Astrocyte (in vitro differentiated cells and primary cell): ENCODE measurements around the gene UBE2J2. TPM values are rescaled to one million over a fixed set of nuclear protein-coding genes. Genes with fewer than 3 reads are reported as not detected.

Experiments
- DNase-seq: peaks from one replicate; pipeline ENCODE4 v3.0.0-alpha.2; 2010; ENCODE audit warnings: low read depth
- FAIRE-seq: peaks from 2 replicates; lab custom pipeline; 2011; peaks lifted over from hg19 to GRCh38; lab: Jason Lieb, UNC
- H2AFZ ChIP-seq: 2 replicates; pipeline ENCODE4 v1.6.0; 2012; ENCODE audit warnings: low read depth, low read length, inconsistent platforms
- H3K27ac ChIP-seq: 2 replicates; pipeline ENCODE4 v1.5.1; 2011; ENCODE audit warnings: low read depth, low read length, inconsistent platforms
- H3K27me3 ChIP-seq: 2 replicates; pipeline ENCODE4 v1.6.0; 2011; ENCODE audit warnings: low read length, inconsistent platforms; ENCODE audit not compliant: insufficient read depth
- H3K36me3 ChIP-seq: 2 replicates; pipeline ENCODE4 v1.5.1; 2011; ENCODE audit warnings: low read length, inconsistent platforms; ENCODE audit not compliant: insufficient read depth
- H3K4me1 ChIP-seq: 2 replicates; pipeline ENCODE4 v1.5.1; 2011; ENCODE audit warnings: low read length, inconsistent platforms; ENCODE audit not compliant: insufficient read depth
- H3K4me2 ChIP-seq: 2 replicates; pipeline ENCODE4 v1.6.0; 2012; ENCODE audit warnings: low read length, inconsistent platforms
- H3K4me3 ChIP-seq: 2 replicates; pipeline ENCODE4 v1.5.1; 2011; ENCODE audit warnings: low read depth, mild to moderate bottlenecking, low read length, inconsistent platforms; ENCODE audit not compliant: insufficient read depth
- H3K79me2 ChIP-seq: 2 replicates; pipeline ENCODE4 v1.6.0; 2012; ENCODE audit warnings: mild to moderate bottlenecking, low read length, inconsistent platforms; ENCODE audit not compliant: insufficient read depth
- H3K9ac ChIP-seq: 2 replicates; pipeline ENCODE4 v1.6.0; 2012; ENCODE audit warnings: mild to moderate bottlenecking, low read length, inconsistent platforms
- H3K9me3 ChIP-seq: 2 replicates; pipeline ENCODE4 v1.5.1; 2012; ENCODE audit warnings: low read depth, mild to moderate bottlenecking, low read length, inconsistent platforms; ENCODE audit not compliant: insufficient read depth
- H4K20me1 ChIP-seq: 2 replicates; pipeline ENCODE4 v1.6.0; 2012; ENCODE audit warnings: low read length, inconsistent platforms; ENCODE audit not compliant: insufficient read depth
- H3K27ac Mint-ChIP-seq: one replicate; pipeline ENCODE4 v1.8.0; 2021; ENCODE audit warnings: mild to moderate bottlenecking, mixed read lengths; ENCODE audit not compliant: unreplicated experiment
- H3K27me3 Mint-ChIP-seq: one replicate; pipeline ENCODE4 v1.8.0; 2021; ENCODE audit warnings: low read depth, mixed read lengths; ENCODE audit not compliant: unreplicated experiment
- H3K36me3 Mint-ChIP-seq: one replicate; pipeline ENCODE4 v1.8.0; 2021; ENCODE audit warnings: low read depth, mixed read lengths; ENCODE audit not compliant: unreplicated experiment
- H3K4me1 Mint-ChIP-seq: one replicate; pipeline ENCODE4 v1.8.0; 2021; ENCODE audit warnings: low read depth, mixed read lengths; ENCODE audit not compliant: unreplicated experiment
- H3K4me3 Mint-ChIP-seq: one replicate; pipeline ENCODE4 v1.8.0; 2021; ENCODE audit warnings: mild to moderate bottlenecking, moderate library complexity, mixed read lengths; ENCODE audit not compliant: unreplicated experiment
- H3K9me3 Mint-ChIP-seq: one replicate; pipeline ENCODE4 v1.8.0; 2021; ENCODE audit warnings: mild to moderate bottlenecking, mixed read lengths; ENCODE audit not compliant: unreplicated experiment
- CTCF ChIP-seq: IDR thresholded peaks from 2 replicates; pipeline ENCODE4 v1.5.1; 2011; ENCODE audit warnings: low read depth, mild to moderate bottlenecking, inconsistent platforms, low read length, moderate library complexity; ENCODE audit not compliant: insufficient read depth
- EZH2 ChIP-seq: IDR thresholded peaks from 2 replicates; pipeline ENCODE4 v1.6.1; 2012; ENCODE audit warnings: mild to moderate bottlenecking, low read length, inconsistent platforms; ENCODE audit not compliant: insufficient read depth
- total RNA-seq: library from RNA; stranded (reverse); gene quantifications from 2 replicates; pipeline ENCODE4 v1.2.1, GENCODE V29; 2021

The UBE2J2 gene
- total RNA-seq, 1 donor from 2014 or later: 67.4 TPM

- H3K27me3 Mint-ChIP-seq: no peaks in the 10 kb centered on the region
- Histone ChIP-seq H3K9me3 (peaks cover 9% of the 10 kb centered on the region), H3K9ac (peak within 1 kb of the TSS; percentile 95), H3K4me2 (peak within 1 kb of the TSS; percentile 96), H3K79me2 (peaks cover 76% of the 10 kb centered on the region), H3K4me1 (peaks cover 14% of the 10 kb centered on the region), H3K36me3 (no peaks in the 10 kb centered on the region), H3K27ac (peak within 1 kb of the TSS; percentile 88), H2AFZ (peak within 1 kb of the TSS; percentile 63), H3K27me3 (no peaks in the 10 kb centered on the region), H4K20me1 (peaks cover 52% of the 10 kb centered on the region), H3K4me3 (peak within 1 kb of the TSS; percentile 84)
- TF ChIP-seq EZH2 (no peak), CTCF (no peak)
- no peak for FAIRE-seq
- peak; percentile 88 for DNase-seq
- H3K36me3 Mint-ChIP-seq: peaks cover 8% of the 10 kb centered on the region
- H3K9me3 Mint-ChIP-seq: peaks cover 2% of the 10 kb centered on the region
- peaks cover 13% of the 10 kb centered on the region for H3K4me1 Mint-ChIP-seq
- peak within 1 kb of the TSS; percentile 95 for H3K4me3 Mint-ChIP-seq
- H3K27ac Mint-ChIP-seq: peak within 1 kb of the TSS; percentile 91
Measured at GRCh38 chr1:1231400-1232207, 42.0 kb downstream of the UBE2J2 start, which contains the start of gene SDF4. SDF4 (minus strand) TSS chr1:1232001; CDS start chr1:1228772, 3,229 bp downstream.

GRCh38 chr1:1230656-1231399 lies 42.8 kb downstream of the UBE2J2 start:
- Histone ChIP-seq H3K9me3 (peaks cover 9% of the 10 kb centered on the region), H3K27ac (peak overlapping the region; percentile 88), H3K36me3 (no peaks in the 10 kb centered on the region), H3K4me1 (peaks cover 14% of the 10 kb centered on the region), H2AFZ (peak overlapping the region; percentile 62), H3K27me3 (no peaks in the 10 kb centered on the region), H3K4me3 (peak overlapping the region; percentile 84), H3K9ac (peak overlapping the region; percentile 95), H4K20me1 (peaks cover 60% of the 10 kb centered on the region), H3K79me2 (peaks cover 84% of the 10 kb centered on the region), H3K4me2 (peak overlapping the region; percentile 96)
- Mint-ChIP-seq H3K9me3 (peaks cover 2% of the 10 kb centered on the region), H3K4me1 (peaks cover 13% of the 10 kb centered on the region), H3K4me3 (peak overlapping the region; percentile 95), H3K36me3 (peaks cover 10% of the 10 kb centered on the region), H3K27me3 (no peaks in the 10 kb centered on the region), H3K27ac (peak overlapping the region; percentile 91)
- TF ChIP-seq EZH2 (no peak), CTCF (peak; percentile 30)
- DNase-seq: peak; percentile 56
- FAIRE-seq: peak; percentile 79
